NK-92 (cell line): ENCODE results near the gene BIVM.

Experiments
- DNase-seq: peaks from one replicate; lab custom pipeline; 2025; ENCODE audit not compliant: unreplicated experiment; lab: John Stamatoyannopoulos, UW

The BIVM gene

DNA sequence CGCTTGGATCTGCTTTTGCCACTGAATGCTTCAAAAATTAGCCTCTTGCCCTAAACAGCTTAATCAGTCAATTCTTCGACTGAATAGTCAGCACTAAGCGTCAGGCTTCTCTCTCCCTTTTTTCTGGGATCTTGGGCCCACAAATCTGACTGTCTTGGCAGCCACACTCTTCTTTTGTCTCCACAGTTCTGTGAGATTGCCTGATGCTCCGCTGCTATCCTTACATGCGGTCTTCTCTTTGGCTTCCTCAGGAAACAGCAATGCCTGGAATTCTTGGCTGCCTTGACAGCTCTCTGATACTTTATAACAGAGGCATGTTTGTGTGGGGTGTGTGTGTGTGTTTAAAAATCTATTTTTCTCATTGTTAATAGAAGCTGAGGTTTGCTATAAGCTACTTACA, 79.6 kb downstream of the BIVM start:
- DNase-seq: no peak

DNA sequence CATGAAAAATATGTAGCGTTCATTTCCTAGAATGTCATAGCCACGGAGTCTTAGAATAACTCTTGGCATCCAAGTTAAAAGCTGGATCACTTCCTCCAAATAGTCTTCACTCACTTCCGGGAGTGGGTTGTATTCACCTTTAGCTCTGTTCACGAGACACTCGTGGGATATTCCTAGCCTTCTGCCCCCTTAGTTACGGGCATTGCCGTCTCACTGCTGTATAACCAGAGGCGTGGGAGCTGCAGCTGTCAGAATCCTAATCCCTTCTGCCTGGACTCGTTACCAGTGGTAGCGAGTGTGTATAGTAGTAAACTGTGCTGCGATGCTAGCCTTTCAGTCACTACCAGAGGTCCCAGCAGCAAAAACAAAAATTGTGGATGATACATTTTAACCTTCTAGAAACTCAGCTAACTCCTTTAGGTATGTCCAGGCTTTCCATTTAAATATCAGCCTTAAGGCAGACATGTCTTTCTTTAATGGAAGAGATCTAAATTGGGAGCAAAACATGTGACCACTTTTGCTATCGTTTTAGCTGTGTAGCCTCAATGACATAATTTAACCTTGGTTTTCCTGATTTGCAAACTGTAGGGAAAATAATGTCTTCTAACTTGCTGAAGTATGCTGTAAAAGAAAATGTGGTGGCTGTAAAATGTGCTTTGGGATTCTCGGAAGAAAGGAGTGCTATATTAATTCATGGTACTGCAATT, 81.0 kb downstream of the BIVM start:
- no peak for DNase-seq

DNA sequence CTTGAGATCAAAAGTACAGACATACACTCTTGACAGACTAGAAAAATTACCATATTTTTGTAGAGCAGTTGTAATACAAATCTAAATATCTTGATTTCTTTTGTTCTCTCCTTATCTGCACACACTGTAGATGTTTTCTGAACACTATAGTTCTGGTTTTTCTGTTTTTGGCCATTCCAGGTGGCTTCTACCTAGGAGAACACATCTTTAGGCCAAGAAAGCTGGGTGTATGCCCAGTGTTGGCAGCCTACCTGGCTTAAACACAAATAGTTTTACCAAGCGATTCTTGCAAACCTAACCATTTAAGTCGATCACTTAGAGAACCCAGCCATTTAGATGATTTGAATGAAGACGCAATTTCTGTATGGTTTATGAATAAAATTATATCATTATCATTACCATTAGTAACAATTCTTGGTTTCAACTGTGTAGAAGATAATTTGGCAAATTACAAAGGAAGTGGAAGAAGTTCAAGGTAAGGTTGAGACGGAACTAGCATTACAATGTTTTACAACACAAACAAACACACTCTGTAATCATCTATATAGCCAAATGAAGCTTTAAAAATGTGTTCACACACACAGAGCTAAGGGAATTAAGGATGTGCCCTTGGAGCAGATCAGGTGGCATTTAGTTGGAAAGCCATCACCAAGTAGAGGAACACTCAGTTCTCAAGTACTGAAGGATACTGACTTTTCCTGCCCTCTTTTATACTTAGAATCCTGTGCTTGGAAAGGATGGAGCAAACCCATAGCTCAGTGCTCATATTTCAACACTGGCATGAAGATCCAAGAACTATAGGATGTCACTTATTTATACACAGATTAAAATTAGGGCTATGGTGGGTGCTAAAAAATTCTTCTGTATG, 83.1 kb downstream of the BIVM start:
- no peak for DNase-seq
